ENCODE results near the gene NSF.

- no peak for TF ChIP-seq CTCF (IDR thresholded peaks at IDR 0.05)
- no peak for TF ChIP-seq POLR2A (IDR thresholded peaks at IDR 0.05)
These were observed 179.3 kb downstream of the NSF start for GRCh38 chr17:46769531-46770438.

All from Peyer's patch (tissue), 4 donors.